Activated CD4-positive, alpha-beta T cell treated with anti-CD3 and anti-CD28 coated beads for 36 hours (primary cell): ENCODE measurements around the gene PARD6B. TPM values are rescaled to one million over a fixed set of nuclear protein-coding genes. Genes with fewer than 3 reads are reported as not detected.
"Not testable (repeated sequence)": the region's sequence is repeated elsewhere in the genome, so short reads cannot be mapped to it uniquely, and the experiment has no call there.

Experiments
- ATAC-seq: fragments of 200-7000 bp; cut with Tn5 transposase; one replicate; pipeline ENCODE4 v1.10.0; 2021; ENCODE audit warnings: mild to moderate bottlenecking, moderate library complexity
- CTCF ChIA-PET: fragments of 350-600 bp; sonication (Branson Sonifier 250); formaldehyde crosslinking; loops from one replicate; lab custom pipeline; 2021; ENCODE audit warnings: antibody characterized with exemption; lab: Charles Lee
- POLR2A ChIA-PET: fragments of 350-600 bp; sonication (Branson Sonifier 250); formaldehyde crosslinking; loops from one replicate; lab custom pipeline; 2021; ENCODE audit warnings: antibody characterized with exemption, inconsistent platforms; lab: Charles Lee
- DNase-seq: peaks from one replicate; pipeline ENCODE4 v3.0.0-alpha.2; 2020
- H3K27ac Mint-ChIP-seq: one replicate; pipeline ENCODE4 v1.8.0; 2021; ENCODE audit warnings: mixed read lengths
- H3K27me3 Mint-ChIP-seq: one replicate; pipeline ENCODE4 v1.8.0; 2021; ENCODE audit warnings: mixed read lengths
- H3K36me3 Mint-ChIP-seq: one replicate; pipeline ENCODE4 v1.8.0; 2021; ENCODE audit warnings: low read depth, mixed read lengths
- H3K4me1 Mint-ChIP-seq: one replicate; pipeline ENCODE4 v1.8.0; 2021; ENCODE audit warnings: mixed read lengths
- H3K4me3 Mint-ChIP-seq: one replicate; pipeline ENCODE4 v1.8.0; 2021; ENCODE audit warnings: mild to moderate bottlenecking, moderate library complexity, mixed read lengths
- H3K9me3 Mint-ChIP-seq: one replicate; pipeline ENCODE4 v1.8.0; 2021; ENCODE audit warnings: low read depth, mixed read lengths
- intact Hi-C, 2 experiments: fragments of 100-400 bp; cut with DNase I in 1 of 2; cut with micrococcal nuclease in 1 of 2; formaldehyde crosslinking; loops; one replicate each; pipeline versions ENCODE4 v1.14.2 to v1.15.1; 2022 to 2024; cut with DNase I, micrococcal nuclease
- total RNA-seq, 2 experiments: library from RNA; stranded (reverse); gene quantifications; one replicate each; pipeline ENCODE4 v1.2.3, GENCODE V29; 2021

Gene PARD6B
- total RNA-seq, 2 experiments from 2014 or later = 4.9 to 6.2 TPM

- Mint-ChIP-seq H3K27ac (no peak overlapping the region), H3K36me3 (no peaks in the 10 kb centered on the region), H3K9me3 (no peaks in the 10 kb centered on the region), H3K27me3 (peaks cover 40% of the 10 kb centered on the region), H3K4me3 (no peak overlapping the region), H3K4me1 (peaks cover 8% of the 10 kb centered on the region)
- ATAC-seq (no peak), DNase-seq (no peak)
- ChIA-PET CTCF (interaction anchor here (0.7 kb wide), 1 partner anchor 61 kb away, joined by 3 read pairs; no protein-coding TSS in a partner anchor), POLR2A (no interaction called here)
- intact Hi-C loops = no loop called here
These were observed 38.8 kb upstream of the PARD6B start for GRCh38 chr20:50692552-50692933.

- H3K4me1 Mint-ChIP-seq = peaks cover 8% of the 10 kb centered on the region
- H3K4me3 Mint-ChIP-seq = no peak overlapping the region
- no peaks in the 10 kb centered on the region for H3K9me3 Mint-ChIP-seq
- H3K36me3 Mint-ChIP-seq = no peaks in the 10 kb centered on the region
- no peak overlapping the region for H3K27ac Mint-ChIP-seq
- POLR2A ChIA-PET = no interaction called here
- CTCF ChIA-PET = interaction anchor here (0.7 kb wide), 1 partner anchor 61 kb away, joined by 3 read pairs; no protein-coding TSS in a partner anchor
- intact Hi-C loops = no loop called here
- ATAC-seq = no peak
- peaks cover 43% of the 10 kb centered on the region for H3K27me3 Mint-ChIP-seq
- no peak for DNase-seq
These were observed 38.4 kb upstream of the PARD6B start for GRCh38 chr20:50693001-50693400.

- Mint-ChIP-seq H3K27ac (no peak overlapping the region), H3K9me3 (no peaks in the 10 kb centered on the region), H3K27me3 (peaks cover 39% of the 10 kb centered on the region), H3K36me3 (no peaks in the 10 kb centered on the region), H3K4me3 (no peak overlapping the region), H3K4me1 (peaks cover 8% of the 10 kb centered on the region)
- CTCF ChIA-PET = interaction anchor here (0.6 to 3.0 kb wide), 4 partner anchors 23 to 59 kb away, joined by 3 to 14 read pairs (median 3); no protein-coding TSS in a partner anchor
- no peak for ATAC-seq
- POLR2A ChIA-PET = no interaction called here
- DNase-seq = no peak
- intact Hi-C loops = no loop called here
These were observed 36.8 kb upstream of the PARD6B start for GRCh38 chr20:50694379-50695134.

GRCh38 chr20:50695135-50695872 lies 36.1 kb upstream of the PARD6B start:
- no peak for DNase-seq
- H3K27ac Mint-ChIP-seq = no peak overlapping the region
- peaks cover 34% of the 10 kb centered on the region for H3K27me3 Mint-ChIP-seq
- ChIA-PET POLR2A (no interaction called here), CTCF (interaction anchor here (0.6 to 3.0 kb wide), 7 partner anchors 9 to 652 kb away, joined by 3 to 14 read pairs (median 3); no protein-coding TSS in a partner anchor)
- no peaks in the 10 kb centered on the region for H3K9me3 Mint-ChIP-seq
- ATAC-seq = no peak
- no peak overlapping the region for H3K4me3 Mint-ChIP-seq
- no peaks in the 10 kb centered on the region for H3K36me3 Mint-ChIP-seq
- intact Hi-C loops = no loop called here
- H3K4me1 Mint-ChIP-seq = peaks cover 8% of the 10 kb centered on the region

GRCh38 chr20:50698255-50698654 lies 33.1 kb upstream of the PARD6B start:
- intact Hi-C loops, POLR2A ChIA-PET, H3K4me1 Mint-ChIP-seq: not testable (repeated sequence)

GRCh38 chr20:50699688-50700087 lies 31.7 kb upstream of the PARD6B start:
- DNase-seq = no peak
- CTCF ChIA-PET = interaction anchor here (0.8 kb wide), 1 partner anchor 66 kb away, joined by 3 read pairs; no protein-coding TSS in a partner anchor
- intact Hi-C loops = no loop called here
- ATAC-seq = no peak
- no peaks in the 10 kb centered on the region for H3K4me1 Mint-ChIP-seq
- no peaks in the 10 kb centered on the region for H3K36me3 Mint-ChIP-seq
- POLR2A ChIA-PET = no interaction called here
- no peaks in the 10 kb centered on the region for H3K9me3 Mint-ChIP-seq
- H3K4me3 Mint-ChIP-seq = no peak overlapping the region
- no peak overlapping the region for H3K27ac Mint-ChIP-seq
- H3K27me3 Mint-ChIP-seq = peaks cover 9% of the 10 kb centered on the region

More at GRCh38 chr20:50698255-50698654, 33.1 kb upstream of the PARD6B start:
- ATAC-seq, H3K4me3 Mint-ChIP-seq, H3K36me3 Mint-ChIP-seq, H3K27ac Mint-ChIP-seq, H3K9me3 Mint-ChIP-seq, CTCF ChIA-PET, DNase-seq: not testable (repeated sequence)
- peaks cover 11% of the 10 kb centered on the region for H3K27me3 Mint-ChIP-seq

- Mint-ChIP-seq H3K4me1 (no peaks in the 10 kb centered on the region), H3K27ac (no peak overlapping the region), H3K27me3 (peaks cover 7% of the 10 kb centered on the region), H3K4me3 (no peak overlapping the region), H3K36me3 (no peaks in the 10 kb centered on the region), H3K9me3 (no peaks in the 10 kb centered on the region)
- ATAC-seq = no peak
- ChIA-PET POLR2A (no interaction called here), CTCF (no interaction called here)
- DNase-seq = no peak
- intact Hi-C loops = no loop called here
These were observed 30.1 kb upstream of the PARD6B start for GRCh38 chr20:50701041-50701963.

GRCh38 chr20:50703651-50704438 lies 27.5 kb upstream of the PARD6B start:
- H3K36me3 Mint-ChIP-seq, H3K27me3 Mint-ChIP-seq, DNase-seq, intact Hi-C loops, H3K27ac Mint-ChIP-seq, H3K9me3 Mint-ChIP-seq, H3K4me1 Mint-ChIP-seq, ATAC-seq, POLR2A ChIA-PET, H3K4me3 Mint-ChIP-seq: not testable (repeated sequence)
- CTCF ChIA-PET = interaction anchor here (0.7 to 1.4 kb wide), 2 partner anchors 45 to 430 kb away, joined by 3 to 4 read pairs; no protein-coding TSS in a partner anchor

- ChIA-PET POLR2A (no interaction called here), CTCF (interaction anchor here (0.7 to 1.4 kb wide), 2 partner anchors 45 to 747 kb away, joined by 4 read pairs; no protein-coding TSS in a partner anchor)
- no peak overlapping the region for H3K27ac Mint-ChIP-seq
- H3K36me3 Mint-ChIP-seq = no peaks in the 10 kb centered on the region
- ATAC-seq (no peak), DNase-seq (no peak)
- H3K27me3 Mint-ChIP-seq = peaks cover 10% of the 10 kb centered on the region
- no peak overlapping the region for H3K4me3 Mint-ChIP-seq
- no peaks in the 10 kb centered on the region for H3K4me1 Mint-ChIP-seq
- intact Hi-C loops = no loop called here
- no peaks in the 10 kb centered on the region for H3K9me3 Mint-ChIP-seq
These were observed 26.9 kb upstream of the PARD6B start for GRCh38 chr20:50704514-50704913.

GRCh38 chr20:50704971-50705370 lies 26.4 kb upstream of the PARD6B start:
- POLR2A ChIA-PET = no interaction called here
- no peaks in the 10 kb centered on the region for H3K36me3 Mint-ChIP-seq
- H3K27me3 Mint-ChIP-seq = peaks cover 9% of the 10 kb centered on the region
- H3K4me3 Mint-ChIP-seq = no peak overlapping the region
- CTCF ChIA-PET = interaction anchor here (0.7 to 1.4 kb wide), 3 partner anchors 44 to 747 kb away, joined by 3 to 4 read pairs (median 4); no protein-coding TSS in a partner anchor
- intact Hi-C loops = no loop called here
- H3K4me1 Mint-ChIP-seq = no peaks in the 10 kb centered on the region
- no peak overlapping the region for H3K27ac Mint-ChIP-seq
- no peaks in the 10 kb centered on the region for H3K9me3 Mint-ChIP-seq
- DNase-seq = no peak
- no peak for ATAC-seq
